A673 (cell line): ENCODE measurements around the gene ADCY6. TPM values are rescaled to one million over a fixed set of nuclear protein-coding genes. Genes with fewer than 3 reads are reported as not detected.

Experiments
- BruUV-seq: library from RNA; stranded (reverse); fragments of 400-500 nt; replicated peaks from 2 replicates; lab custom pipeline; 2021; lab: Mats Ljungman, UMichigan
- CTCF ChIA-PET: fragments of 300-600 bp; sonication (Branson Sonifier 250); formaldehyde crosslinking; loops from one replicate; lab custom pipeline; 2022; ENCODE audit warnings: antibody characterized with exemption; lab: Charles Lee
- POLR2A ChIA-PET: fragments of 300-600 bp; sonication (Branson Sonifier 250); formaldehyde crosslinking; loops from one replicate; lab custom pipeline; 2022; ENCODE audit warnings: antibody characterized with exemption; ENCODE audit not compliant: low non-redundant PET; lab: Charles Lee
- DNase-seq: peaks from one replicate; pipeline ENCODE4 v3.0.0-alpha.2; 2015; ENCODE audit warnings: low spot score
- H3K27ac ChIP-seq: fragments of 200-600 bp; sonication (generic); 2 replicates; pipeline ENCODE4 v1.5.1; 2016; ENCODE audit warnings: mixed run types, low read depth, mild to moderate bottlenecking, mixed read lengths, antibody characterized with exemption, low read length; ENCODE audit not compliant: poor library complexity, severe bottlenecking
- H3K27me3 ChIP-seq: fragments of 200-600 bp; sonication (generic); replicated peaks from 2 replicates; pipeline ENCODE4 v1.6.1; 2017; ENCODE audit warnings: mixed run types, low read depth, mild to moderate bottlenecking, mixed read lengths, antibody characterized with exemption, low read length; ENCODE audit not compliant: insufficient read depth, poor library complexity
- H3K36me3 ChIP-seq: fragments of 200-600 bp; sonication (generic); 2 replicates; pipeline ENCODE4 v1.6.1; 2016; ENCODE audit warnings: mixed run types, mild to moderate bottlenecking, mixed read lengths, antibody characterized with exemption, low read length; ENCODE audit not compliant: insufficient read depth, poor library complexity, severe bottlenecking
- H3K4me1 ChIP-seq: fragments of 200-600 bp; sonication (generic); 2 replicates; pipeline ENCODE4 v1.6.1; 2017; ENCODE audit warnings: mixed run types, mild to moderate bottlenecking, mixed read lengths, antibody characterized with exemption, low read length; ENCODE audit not compliant: insufficient read depth, poor library complexity, severe bottlenecking
- H3K4me3 ChIP-seq: fragments of 200-600 bp; sonication (generic); 2 replicates; pipeline ENCODE4 v1.5.1; 2016; ENCODE audit warnings: low read depth, mixed run types, mild to moderate bottlenecking, mixed read lengths, low read length; ENCODE audit not compliant: poor library complexity, severe bottlenecking
- H3K9me3 ChIP-seq: fragments of 200-600 bp; sonication (generic); 2 replicates; pipeline ENCODE4 v1.6.1; 2016; ENCODE audit warnings: mixed run types, low read depth, mild to moderate bottlenecking, mixed read lengths, antibody characterized with exemption, low read length; ENCODE audit not compliant: poor library complexity, severe bottlenecking
- CTCF ChIP-seq: fragments of 300-800, 200-600 bp; sonication (generic); conservative IDR thresholded peaks from 2 replicates; pipeline ENCODE4 v1.5.1; 2017; ENCODE audit warnings: low read depth, mild to moderate bottlenecking, antibody characterized with exemption, low read length, moderate library complexity, mixed read lengths
- EZH2 ChIP-seq: fragments of 200-600 bp; sonication (generic); IDR thresholded peaks from 2 replicates; pipeline ENCODE4 v1.6.1; 2017; ENCODE audit warnings: borderline replicate concordance, low read depth, mild to moderate bottlenecking, mixed read lengths, antibody characterized with exemption, low read length; ENCODE audit not compliant: poor library complexity, severe bottlenecking
- intact Hi-C: fragments of 100-400 bp; cut with micrococcal nuclease; formaldehyde crosslinking; loops from one replicate; pipeline ENCODE4 v1.10.0; 2022; ENCODE audit not compliant: unreplicated experiment
- total RNA-seq: library from RNA; stranded (reverse); gene quantifications from 2 replicates; pipeline ENCODE4 v1.2.3, GENCODE V29; 2021

The ADCY6 gene
- total RNA-seq, 1 experiment from 2014 or later = 6.8 TPM

- no peak overlapping the region for H3K27ac ChIP-seq
- H3K9me3 ChIP-seq = no peaks in the 10 kb centered on the region
- no peak for TF ChIP-seq EZH2
- no peak for TF ChIP-seq CTCF
- ChIA-PET POLR2A (no interaction called here), CTCF (no interaction called here)
- BruUV-seq = no TSS peak
- no peaks in the 10 kb centered on the region for H3K36me3 ChIP-seq
- no peaks in the 10 kb centered on the region for H3K27me3 ChIP-seq
- no peak for DNase-seq
- H3K4me3 ChIP-seq = no peak overlapping the region
- no peaks in the 10 kb centered on the region for H3K4me1 ChIP-seq
- intact Hi-C loops = no loop called here
Observed at GRCh38 chr12:48767521-48767920, 21.4 kb downstream of the ADCY6 start.

- CTCF ChIA-PET = no interaction called here
- DNase-seq = no peak
- no peaks in the 10 kb centered on the region for H3K9me3 ChIP-seq
- no peaks in the 10 kb centered on the region for H3K4me1 ChIP-seq
- intact Hi-C loops = no loop called here
- H3K27ac ChIP-seq = no peak overlapping the region
- H3K36me3 ChIP-seq = no peaks in the 10 kb centered on the region
- H3K4me3 ChIP-seq = no peak overlapping the region
- POLR2A ChIA-PET = no interaction called here
- no peaks in the 10 kb centered on the region for H3K27me3 ChIP-seq
- TF ChIP-seq CTCF (no peak), EZH2 (no peak)
- BruUV-seq = no TSS peak
Observed at GRCh38 chr12:48767047-48767446, 21.8 kb downstream of the ADCY6 start.

GRCh38 chr12:48765753-48766162, 23.1 kb downstream of the ADCY6 start:
- no TSS peak for BruUV-seq
- POLR2A ChIA-PET = no interaction called here

More at GRCh38 chr12:48765753-48766162, 23.1 kb downstream of the ADCY6 start:
- intact Hi-C loops = no loop called here
- Histone ChIP-seq H3K4me1 (no peaks in the 10 kb centered on the region), H3K36me3 (no peaks in the 10 kb centered on the region), H3K27ac (no peak overlapping the region), H3K9me3 (no peaks in the 10 kb centered on the region), H3K4me3 (no peak overlapping the region), H3K27me3 (no peaks in the 10 kb centered on the region)
- TF ChIP-seq EZH2 (no peak), CTCF (no peak)
- DNase-seq = no peak
- CTCF ChIA-PET = no interaction called here
